Fibroblast of gingiva (primary cell): ENCODE data around the gene SUSD2.
A peak's percentile ranks its signal among the peaks of the same experiment; 100 is the strongest.

Experiments
- DNase-seq: peaks from one replicate; pipeline ENCODE4 v3.0.0-alpha.2; 2011; ENCODE audit warnings: low read depth

Gene SUSD2

GRCh38 chr22:24153959-24154358 is 27.3 kb upstream of the SUSD2 start:
- no peak for DNase-seq

- no peak for DNase-seq
These were observed 26.5 kb upstream of the SUSD2 start for GRCh38 chr22:24154826-24155225.

GRCh38 chr22:24155627-24156140 is 25.6 kb upstream of the SUSD2 start:
- DNase-seq: peak; percentile 79

- no peak for DNase-seq
These were observed 25.0 kb upstream of the SUSD2 start for GRCh38 chr22:24156141-24156912.

- peak; percentile 56 for DNase-seq
These were observed 24.1 kb upstream of the SUSD2 start for GRCh38 chr22:24156913-24157821.

GRCh38 chr22:24157822-24158135 is 23.5 kb upstream of the SUSD2 start:
- peak; percentile 17 for DNase-seq

GRCh38 chr22:24159650-24160049 is 21.6 kb upstream of the SUSD2 start:
- no peak for DNase-seq

GRCh38 chr22:24160546-24160945 is 20.7 kb upstream of the SUSD2 start:
- DNase-seq: no peak

GRCh38 chr22:24161485-24161884 is 19.8 kb upstream of the SUSD2 start:
- DNase-seq: no peak

GRCh38 chr22:24161909-24162308 is 19.4 kb upstream of the SUSD2 start:
- no peak for DNase-seq

GRCh38 chr22:24162436-24162835 is 18.9 kb upstream of the SUSD2 start:
- peak; percentile 31 for DNase-seq

GRCh38 chr22:24164243-24164642 is 17.0 kb upstream of the SUSD2 start:
- DNase-seq: no peak

- DNase-seq: no peak
These were observed 16.3 kb upstream of the SUSD2 start for GRCh38 chr22:24164940-24165339.

- DNase-seq: no peak
These were observed 15.6 kb upstream of the SUSD2 start for GRCh38 chr22:24165673-24166072.

- DNase-seq: no peak
These were observed 14.5 kb upstream of the SUSD2 start for GRCh38 chr22:24166811-24167210.

GRCh38 chr22:24169439-24170058 is 11.7 kb upstream of the SUSD2 start:
- DNase-seq: no peak

GRCh38 chr22:24170188-24170587 is 11.1 kb upstream of the SUSD2 start:
- no peak for DNase-seq

GRCh38 chr22:24170632-24171031 is 10.7 kb upstream of the SUSD2 start:
- DNase-seq: no peak

- DNase-seq: no peak
These were observed 9.5 kb upstream of the SUSD2 start for GRCh38 chr22:24171822-24172221.

- peak; percentile 68 for DNase-seq
These were observed 6.0 kb upstream of the SUSD2 start for GRCh38 chr22:24175160-24175808.

- no peak for DNase-seq
These were observed 5.2 kb upstream of the SUSD2 start for GRCh38 chr22:24176040-24176439.

GRCh38 chr22:24176630-24177029 is 4.7 kb upstream of the SUSD2 start:
- peak; percentile 33 for DNase-seq
